Chondrocyte (in vitro differentiated cells): ENCODE measurements around the gene KCTD19. TPM values are rescaled to one million over a fixed set of nuclear protein-coding genes. Genes with fewer than 3 reads are reported as not detected.
A peak's percentile ranks its signal among the peaks of the same experiment; 100 is the strongest.

Experiments
- DNase-seq: peaks from one replicate; pipeline ENCODE4 v3.0.0; 2021; ENCODE audit warnings: mixed read lengths, low spot score
- H3K27ac Mint-ChIP-seq: one replicate; pipeline ENCODE4 v1.8.0; 2021; ENCODE audit warnings: mild to moderate bottlenecking, moderate library complexity, mixed read lengths; ENCODE audit not compliant: unreplicated experiment
- H3K27me3 Mint-ChIP-seq: 2 replicates; pipeline ENCODE4 v1.8.0; 2021; ENCODE audit warnings: low read depth, mixed read lengths
- H3K36me3 Mint-ChIP-seq: 2 replicates; pipeline ENCODE4 v1.8.0; 2021; ENCODE audit warnings: low read depth, mixed read lengths
- H3K4me1 Mint-ChIP-seq: 2 replicates; pipeline ENCODE4 v1.8.0; 2021; ENCODE audit warnings: low read depth, mild to moderate bottlenecking, mixed read lengths
- H3K4me3 Mint-ChIP-seq: one replicate; pipeline ENCODE4 v1.8.0; 2021; ENCODE audit warnings: mild to moderate bottlenecking, moderate library complexity, mixed read lengths; ENCODE audit not compliant: unreplicated experiment
- H3K9me3 Mint-ChIP-seq: 2 replicates; pipeline ENCODE4 v1.8.0; 2021; ENCODE audit warnings: low read depth, mixed read lengths
- total RNA-seq: library from RNA; stranded (reverse); gene quantifications from 3 replicates; pipeline ENCODE4 v1.2.1, GENCODE V29; 2021
- TF ChIP-seq, protein P1 (sequence below): fragments of 200-600 bp; sonication (generic); IDR thresholded peaks from 2 replicates; pipeline ENCODE4 v1.5.0; 2021; ENCODE audit warnings: antibody characterized with exemption, mild to moderate bottlenecking, moderate library complexity

KCTD19 gene
- total RNA-seq, 1 donor from 2014 or later, result not detected

DNA sequence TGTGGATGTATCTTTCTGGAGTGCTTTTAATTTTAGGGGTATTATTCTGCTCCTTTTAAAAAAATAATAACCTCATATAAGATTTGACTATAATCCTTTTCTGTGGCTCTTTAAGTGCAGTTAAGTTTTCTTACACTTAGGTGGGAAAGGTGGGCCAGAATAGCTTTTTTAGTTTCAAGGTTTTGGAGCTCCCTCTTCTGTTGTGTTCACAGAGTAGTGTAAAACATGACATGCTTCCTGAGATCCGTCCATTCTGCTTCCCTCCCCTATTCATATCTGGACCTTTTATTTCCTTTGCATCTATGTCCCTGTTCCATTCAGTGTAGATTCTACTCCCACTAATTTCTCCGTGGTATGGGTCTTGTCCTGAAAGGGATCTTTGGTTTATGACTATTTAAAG lies 12.9 kb upstream of the KCTD19 start:
- peaks cover 1% of the 10 kb centered on the region for H3K36me3 Mint-ChIP-seq
- peaks cover 9% of the 10 kb centered on the region for H3K9me3 Mint-ChIP-seq
- H3K27me3 Mint-ChIP-seq, result no peaks in the 10 kb centered on the region
- TF ChIP-seq, protein P1, sequence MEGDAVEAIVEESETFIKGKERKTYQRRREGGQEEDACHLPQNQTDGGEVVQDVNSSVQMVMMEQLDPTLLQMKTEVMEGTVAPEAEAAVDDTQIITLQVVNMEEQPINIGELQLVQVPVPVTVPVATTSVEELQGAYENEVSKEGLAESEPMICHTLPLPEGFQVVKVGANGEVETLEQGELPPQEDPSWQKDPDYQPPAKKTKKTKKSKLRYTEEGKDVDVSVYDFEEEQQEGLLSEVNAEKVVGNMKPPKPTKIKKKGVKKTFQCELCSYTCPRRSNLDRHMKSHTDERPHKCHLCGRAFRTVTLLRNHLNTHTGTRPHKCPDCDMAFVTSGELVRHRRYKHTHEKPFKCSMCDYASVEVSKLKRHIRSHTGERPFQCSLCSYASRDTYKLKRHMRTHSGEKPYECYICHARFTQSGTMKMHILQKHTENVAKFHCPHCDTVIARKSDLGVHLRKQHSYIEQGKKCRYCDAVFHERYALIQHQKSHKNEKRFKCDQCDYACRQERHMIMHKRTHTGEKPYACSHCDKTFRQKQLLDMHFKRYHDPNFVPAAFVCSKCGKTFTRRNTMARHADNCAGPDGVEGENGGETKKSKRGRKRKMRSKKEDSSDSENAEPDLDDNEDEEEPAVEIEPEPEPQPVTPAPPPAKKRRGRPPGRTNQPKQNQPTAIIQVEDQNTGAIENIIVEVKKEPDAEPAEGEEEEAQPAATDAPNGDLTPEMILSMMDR, result peak; percentile 76
- H3K27ac Mint-ChIP-seq, result no peak overlapping the region
- H3K4me1 Mint-ChIP-seq, result peaks cover 4% of the 10 kb centered on the region
- DNase-seq, result no peak
- no peak overlapping the region for H3K4me3 Mint-ChIP-seq

DNA sequence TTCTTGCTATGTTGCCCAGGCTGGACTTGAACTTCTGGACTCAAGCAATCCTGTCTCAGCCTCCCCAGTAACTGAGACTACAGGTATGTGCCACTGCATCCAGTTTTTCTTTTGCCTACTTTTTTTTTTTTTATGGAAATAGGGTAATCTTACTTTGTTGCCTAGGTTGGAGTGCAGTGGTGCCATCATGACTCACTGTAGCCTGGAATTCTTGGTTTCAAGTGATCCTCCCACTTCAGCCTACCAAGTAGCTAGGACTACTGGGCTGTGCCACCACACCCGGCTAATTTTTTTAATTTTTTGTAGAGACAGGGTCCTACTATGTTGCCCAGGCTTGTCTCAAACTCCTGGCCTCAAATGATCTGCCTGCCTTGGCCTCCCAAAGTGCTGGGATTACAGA lies 10.1 kb upstream of the KCTD19 start:
- H3K4me3 Mint-ChIP-seq, result no peak overlapping the region
- peaks cover 9% of the 10 kb centered on the region for H3K9me3 Mint-ChIP-seq
- H3K4me1 Mint-ChIP-seq, result peaks cover 4% of the 10 kb centered on the region
- DNase-seq, result no peak
- no peak overlapping the region for H3K27ac Mint-ChIP-seq
- H3K36me3 Mint-ChIP-seq, result peaks cover 1% of the 10 kb centered on the region
- TF ChIP-seq, protein P1, result no peak
- H3K27me3 Mint-ChIP-seq, result no peaks in the 10 kb centered on the region

DNA sequence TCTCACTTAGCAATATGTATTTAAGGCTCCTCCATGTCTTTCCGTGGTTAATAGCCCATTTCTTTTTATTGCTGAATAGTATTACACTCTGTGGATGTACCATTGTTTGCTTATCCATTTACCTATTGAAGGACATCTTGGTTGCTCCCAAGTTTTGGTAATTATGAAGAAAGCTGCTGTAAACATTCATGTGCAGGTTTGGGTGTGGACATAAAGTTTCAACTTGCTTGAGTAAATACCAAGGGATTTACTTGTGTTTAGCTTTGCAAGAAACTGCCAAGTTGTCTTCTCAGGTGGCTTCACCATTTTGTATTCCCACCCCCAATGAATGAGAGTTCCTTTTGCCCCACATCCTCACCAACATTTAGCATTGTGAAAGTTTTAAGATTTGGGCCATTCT lies 9.6 kb upstream of the KCTD19 start:
- peaks cover 9% of the 10 kb centered on the region for H3K9me3 Mint-ChIP-seq
- peaks cover 4% of the 10 kb centered on the region for H3K4me1 Mint-ChIP-seq
- peaks cover 1% of the 10 kb centered on the region for H3K36me3 Mint-ChIP-seq
- TF ChIP-seq, protein P1, result no peak
- no peak overlapping the region for H3K27ac Mint-ChIP-seq
- DNase-seq, result no peak
- H3K4me3 Mint-ChIP-seq, result no peak overlapping the region
- H3K27me3 Mint-ChIP-seq, result no peaks in the 10 kb centered on the region

DNA sequence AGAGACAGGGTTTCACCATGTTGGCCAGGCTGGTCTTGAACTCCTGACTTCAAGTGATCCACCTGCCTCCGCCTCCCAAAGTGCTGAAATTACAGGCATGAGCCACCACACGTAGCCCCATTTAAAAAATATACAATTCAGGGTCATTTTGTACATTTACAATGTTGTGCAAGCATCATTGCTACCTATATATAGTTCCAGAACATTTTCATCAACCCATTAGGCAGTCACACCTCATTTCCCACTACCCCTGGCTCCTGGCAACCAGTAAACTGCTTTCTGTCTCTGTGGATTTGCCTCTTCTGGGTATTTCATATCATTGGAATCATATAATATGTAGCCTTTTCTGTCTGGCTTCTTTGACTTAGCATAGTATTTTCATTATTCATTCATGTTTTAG lies 6.8 kb upstream of the KCTD19 start:
- H3K36me3 Mint-ChIP-seq, result peaks cover 1% of the 10 kb centered on the region
- peaks cover 9% of the 10 kb centered on the region for H3K9me3 Mint-ChIP-seq
- TF ChIP-seq, protein P1, result no peak
- peaks cover 1% of the 10 kb centered on the region for H3K27me3 Mint-ChIP-seq
- no peak overlapping the region for H3K4me3 Mint-ChIP-seq
- no peak overlapping the region for H3K27ac Mint-ChIP-seq
- H3K4me1 Mint-ChIP-seq, result no peaks in the 10 kb centered on the region
- no peak for DNase-seq

DNA sequence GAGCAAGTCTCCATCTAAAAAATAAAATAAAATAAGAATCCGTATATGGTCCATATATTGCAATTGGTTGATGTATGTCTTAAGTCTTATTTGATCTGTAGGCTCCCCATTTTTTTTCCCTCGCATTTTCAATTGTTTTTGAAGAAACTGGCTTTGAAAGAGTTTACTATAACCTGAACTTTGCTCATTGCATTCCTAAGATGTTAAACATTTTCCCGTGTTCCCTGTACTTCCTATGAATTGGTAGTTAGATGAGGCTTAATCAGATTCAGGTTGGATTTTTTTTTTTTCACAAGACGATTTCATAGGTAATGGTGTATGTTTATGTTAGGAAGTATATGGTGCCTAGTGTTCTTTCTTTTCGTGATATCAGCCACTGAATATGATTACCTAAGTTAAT lies 3.4 kb upstream of the KCTD19 start:
- Mint-ChIP-seq H3K27me3 (peaks cover 7% of the 10 kb centered on the region), H3K4me3 (no peak overlapping the region), H3K36me3 (no peaks in the 10 kb centered on the region), H3K27ac (no peak overlapping the region), H3K9me3 (peaks cover 3% of the 10 kb centered on the region), H3K4me1 (peaks cover 9% of the 10 kb centered on the region)
- DNase-seq, result no peak
- TF ChIP-seq, protein P1, result no peak
